Mammary epithelial cell (primary cell): Measurements from ENCODE around the gene ZSWIM4.

Experiments used
- CTCF ChIP-seq, 2 donors: IDR thresholded peaks in 1 of 2; conservative IDR thresholded peaks in 1 of 2; 2 replicates each; pipeline ENCODE4 v1.5.1; 2011 to 2012; ENCODE audit warnings: inconsistent platforms in 2 of 2, low read length in 2 of 2, mild to moderate bottlenecking in 2 of 2, control low read depth in 1 of 2, low read depth in 1 of 2; ENCODE audit not compliant: insufficient read depth in 1 of 2; ENCODE audit errors: extremely low read depth in 1 of 2
- EZH2 ChIP-seq: IDR thresholded peaks from 2 replicates; pipeline ENCODE4 v1.6.1; 2012; ENCODE audit warnings: low read length, inconsistent platforms, borderline replicate concordance

- TF ChIP-seq CTCF (conservative IDR thresholded peaks at IDR 0.05 in 1 of 2, IDR thresholded peaks at IDR 0.05 in 1 of 2; ENCODE audit: extremely low read depth in 1 of 2, insufficient read depth in 1 of 2, low read depth in 1 of 2, low read length in 2 of 2) (no peak), EZH2 (no peak)
These were observed 82.1 kb downstream of the ZSWIM4 start for GRCh38 chr19:13877303-13877702.
